GM18526 (cell line): ENCODE measurements around the gene ARHGAP12.

Source experiments
- POLR2A ChIP-seq: IDR thresholded peaks from 3 replicates; pipeline ENCODE4 v1.6.1; 2011; ENCODE audit not compliant: insufficient read length; ENCODE audit errors: extremely low read depth

The ARHGAP12 gene

GRCh38 chr10:31935678-31936077 lies 7.0 kb upstream of the ARHGAP12 start:
- no peak for TF ChIP-seq POLR2A

- TF ChIP-seq POLR2A = no peak
Observed at GRCh38 chr10:31932838-31933237, 4.2 kb upstream of the ARHGAP12 start.

GRCh38 chr10:31930856-31931255 lies 2.2 kb upstream of the ARHGAP12 start:
- TF ChIP-seq POLR2A = no peak

GRCh38 chr10:31930023-31930751 lies 1.6 kb upstream of the ARHGAP12 start:
- TF ChIP-seq POLR2A = no peak

- TF ChIP-seq POLR2A = no peak
Observed at GRCh38 chr10:31929261-31930022, 811 bp upstream of the ARHGAP12 start.

GRCh38 chr10:31927884-31928548 lies 615 bp downstream of the ARHGAP12 start:
- TF ChIP-seq POLR2A = no peak

GRCh38 chr10:31927565-31927883 lies 1.1 kb downstream of the ARHGAP12 start:
- TF ChIP-seq POLR2A = no peak

GRCh38 chr10:31926765-31927564 lies 1.7 kb downstream of the ARHGAP12 start:
- no peak for TF ChIP-seq POLR2A

- TF ChIP-seq POLR2A = no peak
Observed at GRCh38 chr10:31926160-31926559, 2.5 kb downstream of the ARHGAP12 start.

- no peak for TF ChIP-seq POLR2A
Observed at GRCh38 chr10:31924833-31925232, 3.8 kb downstream of the ARHGAP12 start.

- TF ChIP-seq POLR2A = no peak
Observed at GRCh38 chr10:31923389-31923788, 5.2 kb downstream of the ARHGAP12 start.

GRCh38 chr10:31921031-31921430 lies 7.6 kb downstream of the ARHGAP12 start:
- no peak for TF ChIP-seq POLR2A

GRCh38 chr10:31920538-31920937 lies 8.1 kb downstream of the ARHGAP12 start:
- no peak for TF ChIP-seq POLR2A

GRCh38 chr10:31918671-31919409 lies 9.8 kb downstream of the ARHGAP12 start:
- TF ChIP-seq POLR2A = no peak

- no peak for TF ChIP-seq POLR2A
Observed at GRCh38 chr10:31914370-31914769, 14.3 kb downstream of the ARHGAP12 start.
